Measurements from ENCODE around the gene PUS3.

Gene PUS3

DNA sequence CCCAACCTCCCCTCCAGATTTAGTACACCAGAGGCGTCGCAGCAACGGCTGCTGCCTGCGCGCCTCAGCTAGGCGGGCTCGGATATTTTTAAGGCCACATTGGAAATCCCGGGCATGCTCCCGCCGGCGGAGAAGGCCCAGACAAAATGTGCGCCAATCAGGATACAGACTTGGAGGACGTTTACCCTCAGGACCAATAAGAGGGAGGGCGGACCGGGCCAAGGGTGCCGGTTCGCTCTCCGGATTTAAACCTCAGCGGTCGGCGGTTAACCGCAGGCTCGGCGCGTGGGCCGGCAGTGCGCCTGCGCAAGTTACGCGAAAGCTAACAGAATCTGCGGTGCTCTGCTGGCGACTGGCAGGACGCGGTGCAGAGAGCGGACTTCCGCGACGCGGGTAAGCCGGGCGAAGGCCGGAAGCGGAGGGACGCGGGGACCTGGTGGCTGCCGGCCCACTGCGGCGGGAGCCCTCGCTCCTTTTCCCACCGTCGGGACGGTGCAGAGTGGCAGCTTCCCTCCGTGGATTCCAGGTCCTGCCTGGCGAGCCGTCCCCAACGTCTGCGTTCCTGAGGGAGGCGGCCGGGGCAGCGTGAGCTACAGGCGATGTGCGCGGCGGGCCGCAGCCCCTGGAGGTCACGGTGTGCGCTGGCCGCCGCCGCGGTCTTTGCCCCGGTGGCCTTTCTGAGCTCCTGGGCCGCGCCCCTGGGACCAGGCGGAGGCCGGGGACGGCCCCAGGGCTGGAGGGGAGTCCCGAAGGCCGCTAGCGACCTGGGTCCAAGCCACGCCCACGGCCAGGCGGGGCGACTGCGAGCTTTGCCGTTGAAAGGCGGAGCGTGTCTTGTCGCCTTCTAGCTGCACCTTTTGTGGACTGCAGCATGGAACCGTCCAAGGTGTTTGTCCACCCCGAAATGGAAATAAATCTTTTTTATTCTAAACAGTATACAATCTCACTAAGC, 15.4 kb downstream of the PUS3 start, which contains the start of gene HYLS1 (continued):
- TF ChIP-seq ZNF473 (tag by site-specific recombination; IDR thresholded peaks at IDR 0.05) (no peak), ZBTB20 (tag by site-specific recombination; IDR thresholded peaks at IDR 0.05) (peak; percentile 23; the same call in 1 of the 2 replicates), ZBTB48 (tag by site-specific recombination; IDR thresholded peaks at IDR 0.05) (peak; percentile 29; the same call in 1 of the 2 replicates), ZNF10 (tag by site-specific recombination; IDR thresholded peaks at IDR 0.05) (no peak), ZNF707 (tag by site-specific recombination; IDR thresholded peaks at IDR 0.05) (no peak), ZNF501 (tag by site-specific recombination; IDR thresholded peaks at IDR 0.05) (peak; percentile 94), KLF16 (tag by site-specific recombination; IDR thresholded peaks at IDR 0.05) (peak; percentile 40; the same call in 1 of the 2 replicates), MZF1 (tag by site-specific recombination; IDR thresholded peaks at IDR 0.05; ENCODE audit: borderline replicate concordance) (no peak), ZSCAN30 (tag by site-specific recombination; IDR thresholded peaks at IDR 0.05) (peak; percentile 60), ZNF600 (tag by site-specific recombination; IDR thresholded peaks at IDR 0.05) (peak; percentile 95), ZNF280D (tag by site-specific recombination; IDR thresholded peaks at IDR 0.05) (no peak), ZBTB10 (tag by site-specific recombination; IDR thresholded peaks at IDR 0.05) (no peak), MEIS1 (CRISPR knock-in tag; IDR thresholded peaks at IDR 0.05; ENCODE audit: borderline replicate concordance) (0 out of 2 replicates have a peak, but pooled peaks have one; percentile 37), ZNF2 (tag by site-specific recombination; IDR thresholded peaks at IDR 0.05) (peak; percentile 57; the same call in 1 of the 2 replicates), ZNF747 (tag by site-specific recombination; IDR thresholded peaks at IDR 0.05) (no peak), ZBTB44 (tag by site-specific recombination; IDR thresholded peaks at IDR 0.05) (0 out of 2 replicates have a peak, but pooled peaks have one; percentile 18), GLIS1 (tag by site-specific recombination; IDR thresholded peaks at IDR 0.05) (no peak), ZNF585B (tag by site-specific recombination; IDR thresholded peaks at IDR 0.05) (no peak), ZNF660 (tag by site-specific recombination; IDR thresholded peaks at IDR 0.05) (no peak), ZNF692 (tag by site-specific recombination; IDR thresholded peaks at IDR 0.05) (peak; percentile 58), ZNF394 (tag by site-specific recombination; IDR thresholded peaks at IDR 0.05; ENCODE audit: borderline replicate concordance) (peak; percentile 41; the same call in 1 of the 2 replicates), ZNF174 (tag by site-specific recombination; IDR thresholded peaks at IDR 0.05) (no peak), ZNF335 (tag by site-specific recombination; conservative IDR thresholded peaks at IDR 0.05) (peak; percentile 97), SP3 (tag by site-specific recombination; IDR thresholded peaks at IDR 0.05) (peak; percentile 62), ZBTB8A (tag by site-specific recombination; IDR thresholded peaks at IDR 0.05) (no peak; the same call in none of the 2 replicates), SP2 (tag by site-specific recombination; IDR thresholded peaks at IDR 0.05) (peak; percentile 70), FEZF1 (tag by site-specific recombination; IDR thresholded peaks at IDR 0.05) (no peak)

Measured in HEK293 (cell line).